GM12878 (cell line): ENCODE results near the gene KIAA1328. TPM values are rescaled to one million over a fixed set of nuclear protein-coding genes. Genes with fewer than 3 reads are reported as not detected.

Source experiments
- ATAC-seq: fragments of 200-7000 bp; cut with Tn5 transposase; 3 replicates; pipeline ENCODE4 v1.9.1; 2020; ENCODE audit warnings: mild to moderate bottlenecking, moderate library complexity
- BruUV-seq: library from RNA; stranded (reverse); fragments of 400-500 nt; replicated peaks from 2 replicates; lab custom pipeline; 2021; lab: Mats Ljungman, UMichigan
- CTCF ChIA-PET: fragments of 300-600 bp; sonication (Branson Sonifier 250); formaldehyde crosslinking; extraction: SDS; loops from one replicate; lab custom pipeline; 2021; ENCODE audit warnings: inconsistent platforms; lab: Yijun Ruan, JAX
- POLR2A ChIA-PET: fragments of 350-600 bp; formaldehyde crosslinking; extraction: SDS; loops from one replicate; lab custom pipeline; 2021; ENCODE audit warnings: inconsistent platforms; lab: Charles Lee
- RAD21 ChIA-PET: fragments of 300-600 bp; sonication (Branson Sonifier 250); formaldehyde crosslinking; loops from one replicate; lab custom pipeline; 2023; ENCODE audit warnings: antibody characterized with exemption; ENCODE audit not compliant: unreplicated experiment; lab: Charles Lee
- SMC1A ChIA-PET: fragments of 300-600 bp; sonication (Branson Sonifier 250); formaldehyde crosslinking; loops from one replicate; lab custom pipeline; 2023; ENCODE audit not compliant: unreplicated experiment, uncharacterized antibody; lab: Charles Lee
- DNase-seq: peaks from one replicate; pipeline ENCODE4 v3.0.0-alpha.2; 2011; ENCODE audit warnings: low read depth, low spot score
- FAIRE-seq: peaks from 3 replicates; lab custom pipeline; 2011; peaks lifted over from hg19 to GRCh38; lab: Jason Lieb, UNC
- H2AFZ ChIP-seq: 2 replicates; pipeline ENCODE4 v1.6.0; 2011; ENCODE audit warnings: low read depth, low read length, control low read depth; ENCODE audit not compliant: control insufficient read depth
- H3K27ac ChIP-seq: 2 replicates; pipeline ENCODE4 v1.5.1; 2011; ENCODE audit warnings: control low read depth; ENCODE audit not compliant: control insufficient read depth, insufficient read depth
- H3K27me3 ChIP-seq, 2 experiments: replicated peaks in 1 of 2; 2 replicates each; pipeline versions ENCODE4 v1.6.0 to v1.6.1; 2011; ENCODE audit warnings: low read length in 1 of 2; ENCODE audit not compliant: control insufficient read depth in 2 of 2, insufficient read depth in 2 of 2
- H3K36me3 ChIP-seq, 2 experiments: 2 replicates each; pipeline ENCODE4 v1.5.1; 2011; ENCODE audit warnings: low read length in 1 of 2; ENCODE audit not compliant: control insufficient read depth in 2 of 2, insufficient read depth in 2 of 2
- H3K4me1 ChIP-seq: 2 replicates; pipeline ENCODE4 v1.6.1; 2011; ENCODE audit warnings: mild to moderate bottlenecking, low read length, moderate library complexity, mixed read lengths; ENCODE audit not compliant: control insufficient read depth, insufficient read depth
- H3K4me2 ChIP-seq: 2 replicates; pipeline ENCODE4 v1.6.0; 2011; ENCODE audit warnings: control low read depth; ENCODE audit not compliant: control insufficient read depth, insufficient read depth
- H3K4me3 ChIP-seq: fragments of 200-600 bp; sonication (generic); 2 replicates; pipeline ENCODE4 v1.5.1; 2016
- H3K79me2 ChIP-seq: 2 replicates; pipeline ENCODE4 v1.6.0; 2011; ENCODE audit warnings: low read length; ENCODE audit not compliant: control insufficient read depth, insufficient read depth
- H3K9ac ChIP-seq: 2 replicates; pipeline ENCODE4 v1.8.0; 2011; ENCODE audit warnings: low read length, control low read depth, mixed read lengths; ENCODE audit not compliant: control insufficient read depth, insufficient read depth
- H3K9me3 ChIP-seq: replicated peaks from 3 replicates; pipeline ENCODE4 v1.5.1; 2011; ENCODE audit warnings: mild to moderate bottlenecking, low read length; ENCODE audit not compliant: control insufficient read depth, insufficient read depth
- H4K20me1 ChIP-seq: 2 replicates; pipeline ENCODE4 v1.6.0; 2011; ENCODE audit not compliant: control insufficient read depth, insufficient read depth
- BMI1 ChIP-seq: fragments of 450-650 bp; IDR thresholded peaks from 2 replicates; pipeline ENCODE4 v1.6.1; 2016; ENCODE audit warnings: mild to moderate bottlenecking, moderate library complexity, borderline replicate concordance
- CBX3 ChIP-seq: fragments of 200-600 bp; sonication (generic); IDR thresholded peaks from 2 replicates; pipeline ENCODE4 v1.6.1; 2016; ENCODE audit warnings: low read depth, borderline replicate concordance
- CHD1 ChIP-seq: IDR thresholded peaks from 2 replicates; pipeline ENCODE4 v1.6.1; 2012; ENCODE audit warnings: low read depth, low read length, improper control_type of control experiment
- ESRRA ChIP-seq: IDR thresholded peaks from 2 replicates; pipeline ENCODE4 v1.6.1; 2012; ENCODE audit warnings: mild to moderate bottlenecking, low read length, improper control_type of control experiment
- GATAD2B ChIP-seq: fragments of 450-650 bp; conservative IDR thresholded peaks from 2 replicates; pipeline ENCODE4 v1.6.1; 2017; ENCODE audit warnings: low read depth, mild to moderate bottlenecking, moderate library complexity
- HDAC2 ChIP-seq: fragments of 200-600 bp; sonication (generic); IDR thresholded peaks from 2 replicates; pipeline ENCODE4 v1.6.1; 2017
- HDAC6 ChIP-seq: fragments of 200-600 bp; sonication (generic); IDR thresholded peaks from one replicate; pipeline ENCODE4 v1.8.0; 2017; ENCODE audit warnings: antibody characterized with exemption; ENCODE audit not compliant: unreplicated experiment
- NFYB ChIP-seq: IDR thresholded peaks from 2 replicates; pipeline ENCODE4 v1.6.1; 2011; ENCODE audit warnings: low read depth, mild to moderate bottlenecking, low read length, improper control_type of control experiment, moderate library complexity; ENCODE audit not compliant: insufficient read depth
- NR2C1 ChIP-seq: fragments of 450-650 bp; IDR thresholded peaks from 2 replicates; pipeline ENCODE4 v1.6.1; 2017; ENCODE audit warnings: antibody characterized with exemption, mild to moderate bottlenecking, moderate library complexity
- RELA ChIP-seq: fragments of 450-650 bp; IDR thresholded peaks from 2 replicates; pipeline ENCODE4 v1.8.0; 2014; ENCODE audit warnings: borderline replicate concordance; ENCODE audit not compliant: partially characterized antibody
- SREBF2 ChIP-seq: IDR thresholded peaks from 2 replicates; pipeline ENCODE4 v1.6.1; 2012; ENCODE audit warnings: mild to moderate bottlenecking, low read length
- ZNF24 ChIP-seq: fragments of 450-650 bp; IDR thresholded peaks from 2 replicates; pipeline ENCODE4 v1.6.1; 2017; ENCODE audit warnings: antibody characterized with exemption, mild to moderate bottlenecking
- WGBS: methylation state at CpG from one replicate; pipeline ENCODE4 v1.1.6; 2016; ENCODE audit warnings: low lambda C conversion rate; ENCODE audit not compliant: insufficient replicate concordance, insufficient coverage; ENCODE audit errors: missing lambda C conversion rate; 5-methylcytosine and 5-hydroxymethylcytosine counted together
- in situ Hi-C: fragments of 300-500 bp; cut with MboI; formaldehyde crosslinking; loops from 9 replicates; pipeline ENCODE4 v1.14.3; 2018; ENCODE audit warnings: mixed read lengths
- intact Hi-C: fragments of 100-400 bp; cut with micrococcal nuclease; formaldehyde crosslinking; loops from one replicate; pipeline ENCODE4 v1.14.2; 2022; ENCODE audit not compliant: unreplicated experiment
- polyA plus RNA-seq, 11 experiments: library from polyadenylated mRNA; depleted of rRNA in 4 of 11; unstranded in 6 of 11; stranded (reverse) in 5 of 11; fragments of >200 nt; fragmentation: Nextera tagmentation in 4 of 11; fragmentation: Illumina TruSeq in 1 of 11; extraction: Ambion mirVana in 4 of 11; extraction: Trizol in 1 of 11; gene quantifications; 1 replicate in 1 of 11; 2 replicates in 10 of 11; pipeline versions ENCODE4 v1.2.1 to v1.2.3, GENCODE V29; 2011 to 2016; ENCODE audit warnings: inconsistent platforms in 2 of 11, missing spikeins in 2 of 11, low read depth in 1 of 11
- total RNA-seq, 4 experiments: library from RNA; depleted of rRNA in 3 of 4; stranded (reverse); fragments of >200 nt in 3 of 4; fragmentation: Illumina TruSeq in 1 of 4; extraction: Trizol in 1 of 4; gene quantifications; 2 replicates each; pipeline versions ENCODE4 v1.2.1 to v1.2.3, GENCODE V29; 2013 to 2021
- TF ChIP-seq, protein P1 (sequence below): fragments of 450-650 bp; IDR thresholded peaks from 2 replicates; pipeline ENCODE4 v1.6.1; 2018; ENCODE audit warnings: mild to moderate bottlenecking, low read depth, moderate library complexity; ENCODE audit not compliant: partially characterized antibody
- TF ChIP-seq, protein P2 (sequence below): IDR thresholded peaks from 2 replicates; pipeline ENCODE4 v1.6.1; 2011; ENCODE audit warnings: mild to moderate bottlenecking, low read depth, low read length, moderate library complexity; ENCODE audit not compliant: insufficient replicate concordance
- TF ChIP-seq, protein P3 (sequence below): fragments of 450-650 bp; formaldehyde crosslinking; IDR thresholded peaks from 2 replicates; pipeline ENCODE4 v1.4.0; 2020; ENCODE audit warnings: mild to moderate bottlenecking, moderate library complexity

KIAA1328 gene
- total and polyA plus RNA-seq, 10 of the 15 experiments (the other 5 are each of a cell fraction or from before 2014, with no cell fraction given), result 3.1 to 7.1 (median 4.6) TPM

DNA sequence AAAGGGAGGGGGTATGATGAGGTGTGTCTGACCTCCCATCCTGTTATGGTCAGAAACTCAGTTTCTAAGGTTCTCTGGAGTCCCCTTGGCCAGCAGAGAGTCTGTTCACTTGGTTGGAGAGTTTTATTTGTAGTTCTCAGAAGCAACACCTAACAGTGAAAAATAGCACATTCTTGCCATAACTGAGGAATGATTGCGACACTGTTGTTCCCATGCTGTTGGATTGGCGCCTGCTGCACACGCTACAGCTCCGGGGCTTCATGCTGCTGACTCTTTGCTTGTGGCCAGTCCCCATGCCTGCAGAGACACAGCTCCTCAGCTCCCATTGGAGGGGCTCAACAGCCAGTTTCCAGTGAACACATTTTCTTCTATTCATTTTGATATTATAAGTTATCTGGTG lies 42.2 kb upstream of the KIAA1328 start (continued):
- TF ChIP-seq, protein P1, sequence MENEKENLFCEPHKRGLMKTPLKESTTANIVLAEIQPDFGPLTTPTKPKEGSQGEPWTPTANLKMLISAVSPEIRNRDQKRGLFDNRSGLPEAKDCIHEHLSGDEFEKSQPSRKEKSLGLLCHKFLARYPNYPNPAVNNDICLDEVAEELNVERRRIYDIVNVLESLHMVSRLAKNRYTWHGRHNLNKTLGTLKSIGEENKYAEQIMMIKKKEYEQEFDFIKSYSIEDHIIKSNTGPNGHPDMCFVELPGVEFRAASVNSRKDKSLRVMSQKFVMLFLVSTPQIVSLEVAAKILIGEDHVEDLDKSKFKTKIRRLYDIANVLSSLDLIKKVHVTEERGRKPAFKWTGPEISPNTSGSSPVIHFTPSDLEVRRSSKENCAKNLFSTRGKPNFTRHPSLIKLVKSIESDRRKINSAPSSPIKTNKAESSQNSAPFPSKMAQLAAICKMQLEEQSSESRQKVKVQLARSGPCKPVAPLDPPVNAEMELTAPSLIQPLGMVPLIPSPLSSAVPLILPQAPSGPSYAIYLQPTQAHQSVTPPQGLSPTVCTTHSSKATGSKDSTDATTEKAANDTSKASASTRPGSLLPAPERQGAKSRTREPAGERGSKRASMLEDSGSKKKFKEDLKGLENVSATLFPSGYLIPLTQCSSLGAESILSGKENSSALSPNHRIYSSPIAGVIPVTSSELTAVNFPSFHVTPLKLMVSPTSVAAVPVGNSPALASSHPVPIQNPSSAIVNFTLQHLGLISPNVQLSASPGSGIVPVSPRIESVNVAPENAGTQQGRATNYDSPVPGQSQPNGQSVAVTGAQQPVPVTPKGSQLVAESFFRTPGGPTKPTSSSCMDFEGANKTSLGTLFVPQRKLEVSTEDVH, result no peak
- TF ChIP-seq, all 136 proteins: peak for 0

DNA sequence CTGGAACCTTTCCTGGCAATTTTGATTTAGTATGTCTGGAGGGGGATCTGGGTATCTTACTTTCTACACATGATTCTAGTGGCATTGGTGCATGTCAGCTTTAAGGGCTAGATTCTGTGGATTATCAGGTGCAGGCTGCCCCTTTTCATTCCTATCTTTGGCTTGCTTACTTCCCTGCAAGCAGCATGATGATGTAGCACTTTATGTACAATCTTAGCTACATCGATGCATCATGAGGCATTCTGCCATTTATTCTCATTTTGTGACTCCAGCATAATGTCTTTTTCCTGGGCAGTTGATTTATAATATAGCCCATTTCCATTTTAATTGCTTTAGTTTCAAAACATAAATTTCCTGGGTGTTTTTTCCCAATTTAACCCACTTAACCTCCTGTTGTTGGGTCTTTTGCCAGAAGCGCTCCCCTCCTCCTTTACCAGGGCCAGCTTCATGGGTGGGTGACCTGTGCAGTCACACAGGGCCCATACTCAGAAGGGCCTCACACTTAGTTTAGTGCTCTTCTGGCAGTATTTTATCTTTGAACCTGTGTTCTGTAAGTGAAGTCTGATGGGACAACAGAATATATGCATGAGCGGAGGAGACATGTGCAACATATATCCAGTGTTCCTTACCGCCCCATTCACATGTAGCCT lies 36.2 kb upstream of the KIAA1328 start:
- no TSS peak for BruUV-seq
- ChIA-PET RAD21 (no interaction called here), POLR2A (interaction anchor here (0.7 kb wide), 1 partner anchor 124 kb away, joined by 3 read pairs; no protein-coding TSS in a partner anchor), SMC1A (no interaction called here), CTCF (interaction anchor here (1.0 kb wide), 1 partner anchor 71 kb away, joined by 3 read pairs; no protein-coding TSS in a partner anchor)
- Histone ChIP-seq H3K27ac (no peak overlapping the region), H2AFZ (no peak overlapping the region), H3K4me2 (no peak overlapping the region), H3K4me3 (no peak overlapping the region), H3K9ac (no peak overlapping the region), H3K4me1 (no peaks in the 10 kb centered on the region), H3K9me3 (no peaks in the 10 kb centered on the region), H3K36me3 (peaks cover 3 to 11% of the 10 kb centered on the region in 2 experiments; a peak in 3 of 4 replicates), H4K20me1 (no peaks in the 10 kb centered on the region), H3K79me2 (no peaks in the 10 kb centered on the region), H3K27me3 (no peaks in the 10 kb centered on the region)
- DNase-seq (no peak), ATAC-seq (no peak), FAIRE-seq (no peak)
- in situ Hi-C loops, result no loop called here
- 99% methylated on average over 4 of the region's 4 CpGs for WGBS
- intact Hi-C loops, result no loop called here
- no peak for TF ChIP-seq NR2C1
- no peak for TF ChIP-seq RELA
- TF ChIP-seq ZNF24, result no peak
- no peak for TF ChIP-seq NFYB
- no peak for TF ChIP-seq HDAC2
- no peak for TF ChIP-seq HDAC6
- TF ChIP-seq BMI1, result no peak
- TF ChIP-seq, protein P2, sequence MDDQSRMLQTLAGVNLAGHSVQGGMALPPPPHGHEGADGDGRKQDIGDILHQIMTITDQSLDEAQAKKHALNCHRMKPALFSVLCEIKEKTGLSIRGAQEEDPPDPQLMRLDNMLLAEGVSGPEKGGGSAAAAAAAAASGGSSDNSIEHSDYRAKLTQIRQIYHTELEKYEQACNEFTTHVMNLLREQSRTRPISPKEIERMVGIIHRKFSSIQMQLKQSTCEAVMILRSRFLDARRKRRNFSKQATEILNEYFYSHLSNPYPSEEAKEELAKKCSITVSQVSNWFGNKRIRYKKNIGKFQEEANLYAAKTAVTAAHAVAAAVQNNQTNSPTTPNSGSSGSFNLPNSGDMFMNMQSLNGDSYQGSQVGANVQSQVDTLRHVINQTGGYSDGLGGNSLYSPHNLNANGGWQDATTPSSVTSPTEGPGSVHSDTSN, result no peak
- TF ChIP-seq, protein P3, sequence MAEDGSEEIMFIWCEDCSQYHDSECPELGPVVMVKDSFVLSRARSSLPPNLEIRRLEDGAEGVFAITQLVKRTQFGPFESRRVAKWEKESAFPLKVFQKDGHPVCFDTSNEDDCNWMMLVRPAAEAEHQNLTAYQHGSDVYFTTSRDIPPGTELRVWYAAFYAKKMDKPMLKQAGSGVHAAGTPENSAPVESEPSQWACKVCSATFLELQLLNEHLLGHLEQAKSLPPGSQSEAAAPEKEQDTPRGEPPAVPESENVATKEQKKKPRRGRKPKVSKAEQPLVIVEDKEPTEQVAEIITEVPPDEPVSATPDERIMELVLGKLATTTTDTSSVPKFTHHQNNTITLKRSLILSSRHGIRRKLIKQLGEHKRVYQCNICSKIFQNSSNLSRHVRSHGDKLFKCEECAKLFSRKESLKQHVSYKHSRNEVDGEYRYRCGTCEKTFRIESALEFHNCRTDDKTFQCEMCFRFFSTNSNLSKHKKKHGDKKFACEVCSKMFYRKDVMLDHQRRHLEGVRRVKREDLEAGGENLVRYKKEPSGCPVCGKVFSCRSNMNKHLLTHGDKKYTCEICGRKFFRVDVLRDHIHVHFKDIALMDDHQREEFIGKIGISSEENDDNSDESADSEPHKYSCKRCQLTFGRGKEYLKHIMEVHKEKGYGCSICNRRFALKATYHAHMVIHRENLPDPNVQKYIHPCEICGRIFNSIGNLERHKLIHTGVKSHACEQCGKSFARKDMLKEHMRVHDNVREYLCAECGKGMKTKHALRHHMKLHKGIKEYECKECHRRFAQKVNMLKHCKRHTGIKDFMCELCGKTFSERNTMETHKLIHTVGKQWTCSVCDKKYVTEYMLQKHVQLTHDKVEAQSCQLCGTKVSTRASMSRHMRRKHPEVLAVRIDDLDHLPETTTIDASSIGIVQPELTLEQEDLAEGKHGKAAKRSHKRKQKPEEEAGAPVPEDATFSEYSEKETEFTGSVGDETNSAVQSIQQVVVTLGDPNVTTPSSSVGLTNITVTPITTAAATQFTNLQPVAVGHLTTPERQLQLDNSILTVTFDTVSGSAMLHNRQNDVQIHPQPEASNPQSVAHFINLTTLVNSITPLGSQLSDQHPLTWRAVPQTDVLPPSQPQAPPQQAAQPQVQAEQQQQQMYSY, result no peak
- TF ChIP-seq CHD1, result no peak
- TF ChIP-seq SREBF2, result no peak
- no peak for TF ChIP-seq CBX3
- no peak for TF ChIP-seq GATAD2B
- no peak for TF ChIP-seq ESRRA
